B cell (primary cell): Measurements from ENCODE around the gene ALMS1. TPM values are rescaled to one million over a fixed set of nuclear protein-coding genes. Genes with fewer than 3 reads are reported as not detected.
"Not testable (repeated sequence)": the region's sequence is repeated elsewhere in the genome, so short reads cannot be mapped to it uniquely, and the experiment has no call there.

Experiments used
- ATAC-seq: fragments of 200-7000 bp; cut with Tn5 transposase; one replicate; pipeline ENCODE4 v1.10.0; 2021; ENCODE audit warnings: low read depth, mild to moderate bottlenecking, moderate number of reproducible peaks, moderate library complexity
- CTCF ChIA-PET: fragments of 350-600 bp; sonication (Branson Sonifier 250); formaldehyde crosslinking; loops from one replicate; lab custom pipeline; 2021; ENCODE audit warnings: antibody characterized with exemption, inconsistent platforms; lab: Charles Lee
- POLR2A ChIA-PET: fragments of 350-600 bp; sonication (Branson Sonifier 250); formaldehyde crosslinking; loops from one replicate; lab custom pipeline; 2021; ENCODE audit warnings: antibody characterized with exemption; lab: Charles Lee
- DNase-seq: peaks from one replicate; pipeline ENCODE4 v3.0.0; 2013
- H2AFZ ChIP-seq: 2 replicates; pipeline ENCODE4 v1.6.1; 2012; ENCODE audit warnings: mild to moderate bottlenecking, low read depth, low read length; ENCODE audit not compliant: insufficient read depth, poor library complexity, severe bottlenecking
- H3K27ac ChIP-seq, 2 donors: 1 replicate in 1 of 2; 2 replicates in 1 of 2; pipeline ENCODE4 v1.5.1; 2012 to 2013; ENCODE audit warnings: low read length in 2 of 2, mild to moderate bottlenecking in 2 of 2, moderate library complexity in 1 of 2
- H3K27me3 ChIP-seq, 4 experiments: fragments of 200-600 bp in 1 of 4; sonication (generic) in 1 of 4; replicated peaks in 1 of 4; 1 replicate in 2 of 4; 2 replicates in 2 of 4; pipeline versions ENCODE4 v1.6.1 to v1.7.0; 2013 to 2016; ENCODE audit warnings: low read length in 3 of 4, mild to moderate bottlenecking in 2 of 4, mixed read lengths in 1 of 4, moderate library complexity in 1 of 4; ENCODE audit not compliant: insufficient read depth in 4 of 4, control insufficient read depth in 3 of 4; ENCODE audit errors: control extremely low read depth in 1 of 4
- H3K36me3 ChIP-seq, 2 experiments: replicated peaks in 1 of 2; 1 replicate in 1 of 2; 2 replicates in 1 of 2; pipeline versions ENCODE4 v1.6.1 to v1.7.1; 2013; ENCODE audit warnings: low read length in 1 of 2; ENCODE audit not compliant: insufficient read depth in 2 of 2, control insufficient read depth in 1 of 2; ENCODE audit errors: control extremely low read depth in 1 of 2, extremely low read depth in 1 of 2
- H3K4me1 ChIP-seq, 2 donors: fragments of 200-600 bp in 1 of 2; sonication (generic) in 1 of 2; 1 replicate in 1 of 2; 2 replicates in 1 of 2; pipeline versions ENCODE4 v1.5.1 to v1.6.1; 2013 to 2017; ENCODE audit warnings: low read length in 2 of 2; ENCODE audit not compliant: control insufficient read depth in 2 of 2, insufficient read depth in 2 of 2
- H3K4me2 ChIP-seq: replicated peaks from 2 replicates; pipeline ENCODE3; 2012; ENCODE audit warnings: mild to moderate bottlenecking, low read depth, low read length; ENCODE audit not compliant: poor library complexity, severe bottlenecking
- H3K4me3 ChIP-seq, 5 experiments: fragments of 200-600 bp in 1 of 5; sonication (generic) in 1 of 5; 1 replicate in 3 of 5; 2 replicates in 2 of 5; pipeline versions ENCODE4 v1.5.1 to v1.7.0; 2011 to 2016; ENCODE audit warnings: low read length in 4 of 5, mild to moderate bottlenecking in 4 of 5, low read depth in 2 of 5, control low read depth in 1 of 5, moderate library complexity in 1 of 5; ENCODE audit not compliant: insufficient read depth in 1 of 5; ENCODE audit errors: control extremely low read depth in 1 of 5, extremely low read depth in 1 of 5
- H3K79me2 ChIP-seq: fragments of 200-600 bp; sonication (generic); one replicate; pipeline ENCODE4 v1.6.0; 2016; ENCODE audit warnings: low read length; ENCODE audit not compliant: control insufficient read depth, insufficient read depth
- H3K9ac ChIP-seq: fragments of 200-600 bp; sonication (generic); 2 replicates; pipeline ENCODE4 v1.6.1; 2017; ENCODE audit warnings: mild to moderate bottlenecking, low read length, moderate library complexity
- H3K9me3 ChIP-seq, 3 donors: one replicate each; pipeline versions ENCODE4 v1.6.1 to v1.7.1; 2013; ENCODE audit warnings: low read length in 2 of 3; ENCODE audit not compliant: control insufficient read depth in 2 of 3, insufficient read depth in 1 of 3; ENCODE audit errors: control extremely low read depth in 1 of 3
- H4K20me1 ChIP-seq: 2 replicates; pipeline ENCODE4 v1.6.0; 2012; ENCODE audit warnings: mild to moderate bottlenecking, low read length; ENCODE audit not compliant: insufficient read depth, control insufficient read depth, poor library complexity, severe bottlenecking
- H3K27ac Mint-ChIP-seq: one replicate; pipeline ENCODE4 v1.8.0; 2021; ENCODE audit warnings: mixed read lengths
- H3K27me3 Mint-ChIP-seq: one replicate; pipeline ENCODE4 v1.8.0; 2021; ENCODE audit warnings: mixed read lengths
- H3K4me1 Mint-ChIP-seq: one replicate; pipeline ENCODE4 v1.8.0; 2021; ENCODE audit warnings: mixed read lengths
- H3K4me3 Mint-ChIP-seq: one replicate; pipeline ENCODE4 v1.8.0; 2021; ENCODE audit warnings: mixed read lengths
- H3K9me3 Mint-ChIP-seq: one replicate; pipeline ENCODE4 v1.8.0; 2022; ENCODE audit warnings: mixed read lengths; ENCODE audit not compliant: insufficient read depth
- EZH2 ChIP-seq: IDR thresholded peaks from 2 replicates; pipeline ENCODE4 v1.6.1; 2012; ENCODE audit warnings: borderline replicate concordance, low read depth, mild to moderate bottlenecking, moderate library complexity, low read length; ENCODE audit not compliant: insufficient read depth, poor library complexity, severe bottlenecking
- whole genome bisulfite sequencing: methylation state at CpG from one replicate; pipeline ENCODE4 v1.1.5; 2013; ENCODE audit warnings: missing lambda C conversion rate; ENCODE audit not compliant: insufficient coverage; 5-methylcytosine and 5-hydroxymethylcytosine counted together
- intact Hi-C: fragments of 100-400 bp; cut with micrococcal nuclease; formaldehyde crosslinking; loops from one replicate; pipeline ENCODE4 v1.10.0; 2022
- polyA plus RNA-seq: library from polyadenylated mRNA; depleted of rRNA; stranded (reverse); fragments of >200 nt; gene quantifications from 2 replicates; pipeline ENCODE4 v1.2.3, GENCODE V29; 2012
- total RNA-seq, 2 donors: library from RNA; stranded (reverse); fragments of 120-200 nt in 1 of 2; gene quantifications; 1 replicate in 1 of 2; 2 replicates in 1 of 2; pipeline versions ENCODE4 v1.2.3 to v1.2.4, GENCODE V29; 2013 to 2022
- TF ChIP-seq, protein P1 (sequence below): fragments of 200-600 bp; IDR thresholded peaks from one replicate; pipeline ENCODE4 v1.8.0; 2022; ENCODE audit warnings: antibody characterized with exemption, mild to moderate bottlenecking

ALMS1 gene
- total and polyA plus RNA-seq, 2 donors (not counting 1 experiment from before 2014, with no cell fraction given) = 4.8 to 32.1 TPM

DNA sequence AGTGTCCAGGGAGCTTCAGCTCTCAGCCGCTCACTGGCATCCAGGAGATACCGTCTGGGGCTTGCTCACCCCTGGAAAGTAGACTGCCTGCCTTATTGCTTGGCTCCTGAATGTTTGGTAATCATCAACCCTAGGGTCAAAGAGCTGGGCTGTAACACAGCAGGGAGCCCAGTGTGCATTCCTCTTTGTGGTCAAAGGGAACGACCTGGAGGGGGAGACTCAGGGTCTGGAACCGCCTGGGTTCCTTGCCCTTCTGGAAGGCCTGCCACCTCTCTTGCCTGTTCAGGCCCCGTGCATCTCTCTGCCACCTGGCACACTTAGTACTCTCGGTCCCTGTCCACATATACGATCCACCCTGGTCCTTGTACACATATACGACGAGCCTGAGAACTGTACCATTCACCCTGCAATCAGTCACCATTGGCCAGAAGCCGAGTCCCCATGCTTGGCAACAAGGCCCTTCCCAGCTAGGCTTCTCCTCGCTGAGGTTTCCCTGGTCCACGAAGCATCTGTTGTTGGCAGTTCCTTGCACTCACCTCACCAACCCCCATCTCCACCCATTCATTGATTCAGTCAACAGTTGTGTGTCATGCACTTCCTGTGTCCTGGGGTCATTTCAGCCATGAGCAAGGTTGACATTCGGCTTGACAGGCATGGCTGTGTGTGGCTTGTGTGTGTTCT is 256.8 kb downstream of the ALMS1 start, which contains the start of gene NAT8:
TSS of gene NAT8 (minus strand) at position 85 of the 681 bp plus-strand sequence. CDS start 794 bp downstream, outside the sequence.
- peaks cover 0 to 10% (median 3%) of the 10 kb centered on the region in 3 donors for H3K9me3 ChIP-seq
- H3K9me3 Mint-ChIP-seq = no peaks in the 10 kb centered on the region
- no peaks in the 10 kb centered on the region for H3K79me2 ChIP-seq
- no peak within 1 kb of the TSS for H3K27ac Mint-ChIP-seq
- no peaks in the 10 kb centered on the region for H3K4me1 Mint-ChIP-seq
- TF ChIP-seq, protein P1, sequence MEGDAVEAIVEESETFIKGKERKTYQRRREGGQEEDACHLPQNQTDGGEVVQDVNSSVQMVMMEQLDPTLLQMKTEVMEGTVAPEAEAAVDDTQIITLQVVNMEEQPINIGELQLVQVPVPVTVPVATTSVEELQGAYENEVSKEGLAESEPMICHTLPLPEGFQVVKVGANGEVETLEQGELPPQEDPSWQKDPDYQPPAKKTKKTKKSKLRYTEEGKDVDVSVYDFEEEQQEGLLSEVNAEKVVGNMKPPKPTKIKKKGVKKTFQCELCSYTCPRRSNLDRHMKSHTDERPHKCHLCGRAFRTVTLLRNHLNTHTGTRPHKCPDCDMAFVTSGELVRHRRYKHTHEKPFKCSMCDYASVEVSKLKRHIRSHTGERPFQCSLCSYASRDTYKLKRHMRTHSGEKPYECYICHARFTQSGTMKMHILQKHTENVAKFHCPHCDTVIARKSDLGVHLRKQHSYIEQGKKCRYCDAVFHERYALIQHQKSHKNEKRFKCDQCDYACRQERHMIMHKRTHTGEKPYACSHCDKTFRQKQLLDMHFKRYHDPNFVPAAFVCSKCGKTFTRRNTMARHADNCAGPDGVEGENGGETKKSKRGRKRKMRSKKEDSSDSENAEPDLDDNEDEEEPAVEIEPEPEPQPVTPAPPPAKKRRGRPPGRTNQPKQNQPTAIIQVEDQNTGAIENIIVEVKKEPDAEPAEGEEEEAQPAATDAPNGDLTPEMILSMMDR = no peak
- no peak for TF ChIP-seq EZH2
- H3K27me3 Mint-ChIP-seq = peaks cover 40% of the 10 kb centered on the region
- H4K20me1 ChIP-seq = no peaks in the 10 kb centered on the region
- H2AFZ ChIP-seq = no peak within 1 kb of the TSS
- WGBS = 81% methylated on average over 10 of the region's 13 CpGs
- H3K27ac ChIP-seq = no peak within 1 kb of the TSS
- no peak within 1 kb of the TSS for H3K4me3 ChIP-seq
- peaks cover 0 to 3% (median 0%) of the 10 kb centered on the region in 4 experiments for H3K27me3 ChIP-seq
- no peaks in the 10 kb centered on the region for H3K36me3 ChIP-seq
- POLR2A ChIA-PET = no interaction called here
- H3K4me2 ChIP-seq = no peak within 1 kb of the TSS
- CTCF ChIA-PET = no interaction called here
- H3K9ac ChIP-seq = no peak within 1 kb of the TSS
- DNase-seq (no peak), ATAC-seq (no peak)
- no peaks in the 10 kb centered on the region for H3K4me1 ChIP-seq
- intact Hi-C loops = no loop called here
- H3K4me3 Mint-ChIP-seq = no peak within 1 kb of the TSS

- intact Hi-C loops, H3K4me2 ChIP-seq, ATAC-seq, H4K20me1 ChIP-seq, POLR2A ChIA-PET, H3K4me1 ChIP-seq, H3K4me3 Mint-ChIP-seq, DNase-seq, H3K9ac ChIP-seq, H3K4me1 Mint-ChIP-seq, H3K9me3 Mint-ChIP-seq, H3K27ac Mint-ChIP-seq, H3K27me3 ChIP-seq, H3K27ac ChIP-seq, H3K36me3 ChIP-seq, CTCF ChIA-PET, H3K9me3 ChIP-seq, H2AFZ ChIP-seq, H3K79me2 ChIP-seq, H3K4me3 ChIP-seq: not testable (repeated sequence)
- WGBS = 90% methylated on average over 7 of the region's 10 CpGs
- peaks cover 32% of the 10 kb centered on the region for H3K27me3 Mint-ChIP-seq
Observed at GRCh38 chr2:73647690-73648089, 262.1 kb downstream of the ALMS1 start.
